Stimulated activated CD4-positive, alpha-beta T cell treated with anti-CD3 and anti-CD28 coated beads, Interleukin-2, amount 100 ng/mL, for 24 hours (primary cell): ENCODE data around the gene ARPP19.

Source experiments
- DNase-seq, 2 donors: peaks; one replicate each; pipeline ENCODE4 v3.0.0-alpha.2; 2020

ARPP19 gene

DNA sequence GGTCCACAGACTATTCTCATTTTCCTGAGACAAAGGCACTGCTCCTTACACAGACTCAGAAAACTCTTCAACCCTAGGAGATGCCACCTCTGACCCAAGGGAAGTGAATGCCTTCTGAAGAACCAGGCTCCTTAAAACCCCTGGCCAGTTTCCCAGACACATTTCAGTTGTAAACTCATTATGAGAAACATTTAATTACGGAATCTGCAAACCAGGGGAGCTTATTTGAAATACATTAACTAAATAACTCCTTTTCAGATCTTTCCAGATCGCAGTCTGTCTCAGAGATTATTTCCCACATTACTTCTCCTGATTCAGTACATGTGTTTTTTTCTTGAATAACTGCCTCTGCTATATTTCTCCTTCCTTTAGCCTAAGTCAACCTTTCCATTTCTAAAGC is 57.7 kb downstream of the ARPP19 start:
- DNase-seq: no peak

DNA sequence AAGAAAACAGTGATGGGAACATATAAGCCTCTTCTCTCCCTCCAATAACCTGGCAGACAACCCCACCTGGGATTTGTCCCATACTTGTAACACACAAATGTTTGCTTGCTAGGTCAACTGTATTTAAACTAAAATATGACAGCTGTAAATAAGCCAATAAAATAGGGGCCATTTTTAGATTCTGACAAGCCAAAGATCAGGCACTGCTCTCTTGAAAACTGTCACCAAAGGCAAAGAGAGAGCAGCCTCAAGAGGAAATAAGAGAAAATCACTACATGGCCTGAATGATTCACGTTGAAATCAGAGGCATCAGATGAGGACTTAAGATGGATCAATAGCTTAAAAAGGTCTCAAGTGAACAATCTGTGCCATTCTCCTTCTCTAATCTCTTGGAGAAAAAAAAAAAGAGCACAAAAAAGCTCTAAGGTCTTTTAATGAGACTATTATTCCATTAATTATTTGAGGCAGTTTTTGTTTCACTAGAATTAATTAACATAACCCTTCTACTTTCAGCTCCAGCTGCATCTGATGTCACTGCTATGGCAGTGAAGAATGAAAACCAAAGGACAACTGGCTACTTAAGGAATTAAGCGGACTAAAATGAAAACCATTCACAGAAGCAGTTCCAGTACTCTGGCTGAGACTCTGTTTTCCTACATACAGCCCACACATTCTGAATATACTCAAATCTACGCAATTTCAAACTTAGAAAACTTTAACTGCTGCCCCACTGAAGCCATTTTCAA is 59.2 kb downstream of the ARPP19 start:
- DNase-seq: no peak

DNA sequence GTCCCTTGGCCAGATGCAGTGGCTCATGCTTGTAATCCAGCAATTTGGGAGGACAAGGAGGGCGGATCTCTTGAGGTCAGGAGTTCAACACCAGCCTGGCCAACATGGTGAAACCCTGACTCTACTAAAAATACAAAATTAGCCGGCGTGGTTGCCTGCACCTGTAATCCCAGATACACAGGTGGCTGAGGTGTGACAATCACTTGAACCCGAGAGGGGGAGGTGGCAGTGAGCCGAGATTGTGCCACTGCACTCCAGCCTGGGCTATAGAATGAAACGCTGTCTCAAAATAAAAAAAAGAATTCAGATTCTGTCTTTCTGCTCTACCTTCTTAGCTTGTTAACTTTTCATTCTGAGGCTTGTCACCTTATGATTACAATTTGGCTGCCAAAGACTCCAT is 62.3 kb downstream of the ARPP19 start:
- no peak for DNase-seq

DNA sequence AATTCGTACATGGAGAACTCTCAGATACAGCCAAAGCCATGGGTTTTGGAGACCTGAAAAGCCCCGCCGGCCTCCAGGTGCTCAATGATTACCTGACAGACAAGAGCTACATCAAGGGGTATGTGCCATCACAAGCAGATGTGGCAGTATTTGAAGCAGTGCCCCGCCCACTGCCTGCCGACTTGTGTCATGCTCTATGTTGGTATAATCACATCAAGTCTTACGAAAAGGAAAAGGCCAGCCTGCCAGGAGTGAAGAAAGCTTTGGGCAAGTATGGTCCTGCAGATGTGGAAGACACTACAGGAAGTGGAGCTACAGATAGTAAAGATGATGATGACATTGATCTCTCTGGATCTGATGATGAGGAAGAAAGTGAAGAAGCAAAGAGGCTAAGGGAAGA is 63.7 kb downstream of the ARPP19 start:
- no peak for DNase-seq

DNA sequence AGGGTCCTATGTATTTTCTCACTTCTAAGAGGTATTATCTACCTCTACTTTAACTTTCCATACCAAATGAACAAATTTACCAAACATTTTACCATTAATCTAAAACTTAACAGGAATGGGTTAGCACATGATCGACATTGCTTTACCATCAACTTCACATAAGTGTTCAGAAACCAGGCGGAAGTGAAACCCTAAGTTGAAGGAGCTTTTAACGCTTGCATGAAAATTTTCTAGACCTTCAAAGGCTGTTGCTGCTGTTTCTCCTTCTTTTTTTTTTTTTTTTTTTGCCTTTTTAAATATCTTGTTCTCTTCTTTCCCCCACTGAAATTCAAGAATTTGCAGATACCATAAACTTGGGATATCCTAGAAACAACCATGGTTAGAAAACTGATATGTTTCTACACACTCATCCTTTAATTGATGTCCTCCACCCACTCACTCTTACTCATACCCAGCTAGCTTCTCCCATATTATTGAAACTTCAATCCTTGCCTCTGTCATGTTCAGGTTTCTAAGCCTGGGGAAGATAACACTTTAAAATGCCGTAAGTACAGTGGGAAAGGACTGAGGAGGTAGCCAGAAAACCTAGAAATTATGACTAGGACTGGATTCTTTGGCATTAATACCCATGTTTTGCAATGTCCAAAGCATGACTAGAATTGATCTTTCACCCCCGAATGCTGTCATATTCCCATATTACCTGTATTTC is 64.9 kb downstream of the ARPP19 start:
- no peak for DNase-seq

DNA sequence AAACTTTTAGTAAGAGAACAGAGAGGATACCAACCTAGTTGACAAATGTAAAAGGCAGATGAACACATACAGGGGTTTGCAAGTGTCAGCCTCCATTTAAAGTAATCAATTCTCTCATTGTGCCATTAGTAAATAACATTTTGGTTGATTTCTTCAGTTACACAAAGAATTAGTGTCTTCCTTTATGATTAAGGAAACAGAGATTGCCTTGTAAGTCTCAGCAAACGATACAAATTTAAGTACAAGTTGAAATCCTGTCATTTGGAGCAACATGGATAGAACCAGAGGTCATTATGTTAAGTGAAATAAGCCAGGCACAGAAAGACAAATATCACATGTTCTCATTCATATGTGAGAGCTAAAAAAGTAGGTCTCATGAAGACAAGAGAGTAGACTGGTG is 66.2 kb downstream of the ARPP19 start:
- DNase-seq: no peak

DNA sequence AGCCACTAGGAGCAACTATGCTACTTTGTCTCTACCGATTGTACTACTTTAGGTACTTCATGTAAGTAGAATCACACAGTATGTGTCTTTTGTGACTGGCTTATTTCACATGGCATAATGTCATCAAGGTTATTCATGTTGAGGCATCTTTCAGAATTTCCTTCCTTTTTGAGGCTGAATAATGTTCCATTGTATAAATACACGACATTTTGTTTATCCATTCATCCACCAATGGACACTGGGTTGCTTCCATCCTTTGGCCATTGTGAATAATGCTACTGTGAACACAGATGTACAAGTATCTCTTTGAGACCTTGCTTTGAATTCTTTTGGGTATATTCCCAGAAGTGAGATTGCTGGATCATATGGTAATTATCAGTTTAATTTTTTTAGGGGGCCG is 69.3 kb downstream of the ARPP19 start:
- no peak for DNase-seq

DNA sequence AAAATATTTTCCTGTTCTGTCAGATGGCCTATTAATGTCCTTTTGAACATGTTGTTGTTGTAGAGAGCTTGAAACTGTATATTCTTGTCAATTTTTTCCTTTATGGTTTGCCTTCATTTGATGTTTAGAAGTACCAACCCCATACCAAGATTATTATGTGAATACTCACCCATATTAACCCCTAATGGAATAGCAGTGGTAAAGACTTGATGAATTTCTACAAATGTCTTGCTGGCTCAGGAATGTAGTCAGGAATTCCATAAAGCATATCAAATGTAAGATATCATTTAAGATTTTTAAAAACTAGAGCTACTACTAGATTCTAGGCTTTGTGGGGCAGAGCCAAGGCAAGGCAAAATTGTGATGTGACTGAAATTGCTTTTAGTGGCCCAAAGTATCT is 70.1 kb downstream of the ARPP19 start:
- DNase-seq: no peak
